Activated naive CD4-positive, alpha-beta T cell (primary cell): ENCODE data around the gene CLCNKA.

ENCODE experiments used
- DNase-seq, 4 experiments: peaks; one replicate each; lab custom pipeline; 2025; lab: John Stamatoyannopoulos, UW

Gene CLCNKA

DNA sequence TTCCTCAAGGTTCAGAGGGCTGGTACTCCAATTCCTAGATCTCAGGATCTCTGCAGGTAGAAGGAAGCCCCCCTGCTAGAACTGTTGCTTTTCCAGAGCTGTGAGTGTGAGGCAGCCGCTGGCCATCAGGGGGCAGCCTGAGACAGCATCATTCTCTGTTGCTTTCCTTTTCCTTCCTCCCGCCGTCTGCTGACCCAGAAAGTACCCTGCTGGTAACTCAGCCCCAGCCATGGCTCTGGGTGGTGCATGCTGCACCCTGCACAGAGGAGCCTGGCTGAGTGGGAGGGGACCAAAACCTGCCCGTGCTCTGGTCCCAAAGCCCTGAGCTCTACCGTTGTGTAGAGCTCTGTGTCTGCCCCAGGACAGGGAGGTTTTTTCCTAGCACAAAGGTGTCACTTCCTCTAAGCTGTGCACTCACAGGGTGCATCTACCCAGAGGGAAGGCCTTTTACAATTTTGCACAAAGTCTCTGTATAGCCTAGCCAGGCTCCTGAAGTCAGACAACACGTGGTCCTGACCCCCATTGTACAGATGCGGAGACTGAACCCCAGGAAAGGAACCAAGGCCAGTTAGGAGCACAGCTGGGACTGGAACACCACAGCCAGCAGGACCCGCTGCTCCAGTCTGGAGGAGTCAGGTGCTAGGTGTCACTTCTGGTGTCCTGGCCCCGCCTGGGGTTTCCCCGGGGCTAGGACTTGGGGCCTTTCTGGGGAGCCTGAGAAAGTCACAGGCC, 57.3 kb downstream of the CLCNKA start:
- peak; percentile 19 to 67 (median 36) for DNase-seq

DNA sequence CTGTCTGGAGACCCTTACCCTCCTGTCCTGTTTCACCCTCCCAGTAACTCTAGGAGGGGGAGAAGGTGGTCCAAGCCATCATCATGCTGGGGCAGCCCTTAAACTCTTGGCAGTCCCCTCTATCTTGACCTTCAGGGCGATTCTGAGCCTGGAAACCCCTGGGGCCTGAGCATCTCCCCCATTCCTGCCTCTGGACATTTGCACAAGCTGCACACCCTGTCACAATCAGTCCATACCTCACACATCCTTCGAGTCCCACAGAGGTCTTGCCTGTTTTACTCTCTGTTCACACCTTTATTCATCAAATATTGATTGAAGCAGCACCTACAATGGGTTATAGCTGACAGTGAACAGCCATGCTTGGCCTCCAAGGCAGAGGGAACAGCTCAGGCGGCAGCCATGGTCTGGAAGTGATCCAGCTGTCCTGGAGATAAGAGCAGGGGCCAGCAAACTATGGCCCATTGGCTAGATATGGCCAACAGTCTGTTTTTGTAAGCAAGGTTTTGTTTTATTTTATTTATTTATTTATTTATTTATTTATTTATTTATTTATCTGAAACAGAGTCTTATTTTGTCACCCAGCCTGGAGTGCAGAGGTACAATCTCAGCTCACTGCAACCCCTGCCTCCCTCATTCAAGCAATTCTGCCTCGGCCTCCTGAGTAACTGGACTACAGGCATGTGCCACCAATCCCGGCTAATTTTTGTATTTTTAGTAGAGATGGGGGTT, 58.8 kb downstream of the CLCNKA start:
- no peak for DNase-seq

DNA sequence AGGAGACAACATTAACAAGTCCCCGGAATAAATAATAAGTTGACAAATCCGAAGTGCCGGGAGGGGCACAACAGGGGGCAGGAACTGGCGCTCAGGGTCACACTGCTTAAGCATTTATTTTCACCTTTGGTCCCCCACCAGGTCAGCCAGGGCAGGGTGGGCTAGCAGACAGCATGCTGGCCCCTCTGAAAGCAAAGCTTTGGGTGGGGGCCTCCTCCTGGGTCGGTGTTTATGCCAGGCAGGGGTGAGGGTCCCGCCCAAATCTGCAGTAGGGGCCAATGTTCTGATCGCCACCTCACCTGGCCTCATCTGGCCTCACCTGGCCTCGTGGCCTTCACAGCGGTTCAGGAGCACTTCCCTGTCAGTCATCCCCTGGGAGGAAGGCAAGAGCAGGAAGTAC, 59.8 kb downstream of the CLCNKA start:
- no peak for DNase-seq

DNA sequence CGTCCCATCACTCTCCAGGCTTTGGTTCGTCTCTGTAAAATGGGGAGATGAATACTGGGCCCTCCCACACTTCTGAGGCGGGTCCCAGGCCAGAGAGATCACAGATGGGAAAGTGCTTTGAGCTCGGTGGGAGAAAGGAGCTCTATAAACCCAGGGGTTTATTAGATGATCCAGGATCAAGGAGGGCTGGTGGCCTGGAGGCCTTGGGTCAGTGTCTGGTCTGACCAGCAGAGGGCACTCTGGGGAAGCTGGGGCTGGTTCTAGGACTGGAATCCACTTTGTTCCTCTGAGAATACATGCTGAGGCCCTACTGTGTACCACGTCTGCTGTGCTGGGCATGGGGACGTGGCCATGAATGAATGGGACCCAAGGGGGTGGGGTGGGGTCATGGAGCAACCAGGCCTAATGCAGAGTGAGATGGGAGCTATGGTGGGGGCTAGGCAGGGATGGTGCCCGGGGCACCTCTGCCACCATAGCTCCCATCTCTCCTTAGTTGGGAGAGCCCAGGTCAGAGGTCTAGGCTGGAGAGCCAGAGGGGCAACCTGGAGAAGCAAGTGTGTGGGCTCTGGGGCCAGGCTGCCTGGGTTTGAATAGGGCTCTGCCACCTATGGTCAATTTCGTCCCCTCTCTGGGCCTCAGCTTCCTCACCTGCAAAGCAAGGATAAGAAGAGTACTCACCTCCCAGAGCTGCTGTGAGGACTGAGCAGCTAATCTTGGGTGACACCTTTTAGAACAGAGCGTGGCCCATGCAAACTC, 60.6 kb downstream of the CLCNKA start:
- peak; percentile 11 to 45 (median 26) for DNase-seq

DNA sequence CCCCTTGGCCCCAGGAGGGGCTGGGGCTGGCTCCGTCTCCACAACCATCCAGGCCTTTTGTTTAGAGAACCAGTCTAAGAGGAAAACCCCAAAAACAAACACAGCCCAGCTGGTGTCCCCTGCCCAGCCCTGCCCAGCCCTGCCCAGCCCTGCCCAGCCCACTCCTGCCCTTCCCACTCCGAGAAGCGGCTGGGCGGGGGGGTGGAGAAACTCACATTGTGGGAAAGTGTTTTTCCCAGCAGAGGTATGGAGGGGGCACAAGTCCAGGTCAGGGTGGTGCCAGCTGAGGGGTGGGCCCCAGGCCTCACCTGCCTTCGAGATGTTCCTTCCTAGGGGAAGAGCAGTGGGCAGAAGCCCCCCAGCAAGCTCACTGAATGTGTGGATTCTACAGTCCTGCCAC, 61.6 kb downstream of the CLCNKA start:
- no peak for DNase-seq
